Measurements from ENCODE around the gene LDHD.

Gene LDHD

DNA sequence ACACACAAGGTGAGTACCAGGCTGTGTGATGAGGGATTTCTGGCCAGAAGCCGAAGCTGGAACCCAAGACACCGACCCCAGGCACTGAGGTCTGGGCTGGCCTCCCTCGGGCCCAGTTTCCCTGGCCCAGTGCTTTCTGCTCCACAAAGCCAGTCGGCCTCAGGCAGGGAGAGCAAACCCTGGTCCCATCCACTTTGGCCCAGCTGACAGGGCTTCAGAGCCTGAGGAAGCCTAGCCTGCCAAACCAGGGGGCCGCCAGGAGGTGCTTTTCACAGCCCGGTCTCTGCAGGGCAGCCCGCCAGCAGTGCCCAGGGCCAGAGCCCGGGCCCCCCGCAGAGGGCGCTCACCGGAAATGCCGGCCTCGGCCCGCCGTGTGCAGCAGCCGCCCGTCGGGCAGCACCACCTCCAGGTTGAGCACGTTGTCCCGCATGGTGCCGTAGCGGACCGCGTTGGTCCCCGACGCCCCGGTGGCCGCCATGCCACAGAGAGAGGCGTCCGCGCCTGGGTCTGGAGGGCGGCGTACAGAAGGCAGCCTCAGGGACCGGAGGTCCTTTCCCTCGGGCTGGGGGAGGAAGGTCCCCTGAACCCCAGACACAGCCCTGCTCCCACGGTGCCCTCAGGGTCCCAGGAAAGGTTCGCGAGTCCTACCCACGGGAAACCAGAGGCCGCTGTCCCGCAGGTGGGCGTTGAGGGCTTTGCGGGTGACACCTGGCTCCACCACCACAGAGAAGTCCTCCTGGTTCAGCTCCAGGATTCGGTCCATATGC is 2.2 kb downstream of the LDHD start:
- DNase-seq: no peak

DNA sequence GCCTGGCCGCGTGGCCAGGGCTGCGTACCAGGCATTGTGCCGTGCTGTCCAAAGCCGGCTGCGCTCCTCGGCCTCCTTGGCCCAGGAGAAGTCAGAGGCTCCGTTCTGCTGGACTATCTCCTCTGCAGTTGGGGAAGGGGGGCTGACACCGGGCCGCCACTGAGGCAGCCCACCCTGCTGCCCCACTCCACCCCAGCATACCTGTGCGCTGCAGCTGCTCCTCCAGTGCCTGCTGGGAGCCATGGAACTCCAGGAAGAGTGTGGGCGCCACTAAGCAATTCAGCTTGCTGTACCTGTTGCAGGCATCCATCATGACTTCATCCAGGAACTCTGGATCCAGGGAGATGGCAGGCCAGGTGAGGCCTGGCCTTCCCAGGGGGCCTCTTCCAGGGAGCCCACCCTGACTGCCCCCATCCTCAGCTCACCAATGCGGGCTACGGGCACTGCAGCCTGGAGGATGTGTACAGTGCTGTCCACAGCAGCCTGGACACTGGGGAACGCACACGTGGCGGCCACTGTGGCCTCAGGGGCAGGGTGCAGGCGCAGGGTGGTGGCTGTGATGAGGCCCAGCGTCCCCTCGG is 2.9 kb downstream of the LDHD start:
- DNase-seq: no peak

DNA sequence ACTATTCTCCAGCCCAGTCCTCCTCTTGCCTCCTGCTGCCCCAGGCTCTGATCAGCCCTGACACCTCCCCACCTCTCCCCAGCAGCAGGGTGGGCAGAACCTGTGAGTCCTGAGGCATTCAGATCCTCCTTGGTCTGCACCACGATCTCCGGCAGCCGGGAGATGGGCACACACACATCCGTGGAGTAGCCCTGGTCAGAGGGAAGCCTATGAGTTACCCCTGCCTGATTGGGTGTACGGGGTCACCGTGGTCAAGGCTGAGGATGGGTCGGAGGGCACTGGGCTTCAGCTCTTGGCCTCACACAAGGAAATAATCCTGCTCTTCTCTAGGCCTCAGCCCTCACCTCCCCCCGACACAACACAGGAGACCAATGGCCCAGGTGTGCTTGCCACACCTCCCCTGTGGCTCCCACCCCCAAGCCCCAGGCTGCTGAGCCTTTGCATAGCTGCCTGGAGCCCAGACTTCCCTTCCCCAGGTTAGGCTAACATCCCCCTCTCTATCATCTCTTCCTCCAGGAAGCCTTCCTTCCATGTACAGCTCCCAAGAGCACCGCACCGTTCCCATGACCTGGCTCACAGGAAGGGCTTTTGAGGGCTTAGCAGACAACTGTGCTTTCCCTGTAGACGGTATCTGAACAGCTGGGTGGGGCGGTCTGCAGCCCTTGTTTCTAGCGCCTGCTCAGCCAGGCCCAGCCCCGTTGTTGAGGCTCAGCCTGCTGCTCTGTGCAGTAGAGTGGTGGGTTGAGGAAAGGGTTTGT is 3.7 kb downstream of the LDHD start:
- DNase-seq: no peak

DNA sequence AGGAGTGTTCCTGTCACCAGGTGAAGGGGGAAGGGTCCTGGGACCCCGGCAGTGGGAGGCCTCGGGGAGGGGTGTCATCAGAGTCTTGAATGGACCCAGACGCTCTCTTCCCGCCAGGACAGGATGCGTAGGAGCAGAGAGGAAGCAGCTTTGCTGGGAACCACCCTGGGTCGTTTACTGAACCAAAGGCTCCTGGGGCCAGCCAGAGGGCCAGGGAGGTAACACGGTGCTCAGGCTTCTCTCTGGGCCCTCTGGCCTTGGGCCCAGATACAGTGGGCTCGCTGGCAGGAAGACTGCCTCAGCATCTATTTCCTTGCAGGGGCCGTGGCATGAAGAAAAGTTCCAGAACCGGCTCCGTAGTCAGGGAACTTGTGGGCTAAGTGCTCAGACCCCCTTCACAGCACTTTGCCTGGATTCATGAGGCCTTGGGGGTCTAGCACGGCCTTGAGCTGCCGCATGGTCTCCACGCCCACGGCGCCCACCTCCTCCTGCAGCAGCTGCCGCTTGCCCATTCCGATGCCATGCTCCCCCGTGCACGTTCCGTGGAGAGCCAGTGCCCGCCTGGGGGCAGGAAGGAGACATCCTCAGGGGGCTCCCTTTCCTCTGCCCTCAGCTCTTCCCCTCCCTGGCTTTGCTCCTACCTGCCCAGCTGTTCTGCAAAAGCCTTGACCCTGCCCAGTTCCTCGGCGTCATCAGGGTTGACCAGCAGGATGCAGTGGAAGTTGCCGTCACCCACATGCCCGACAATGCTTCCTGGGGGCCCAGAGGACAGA is 4.4 kb downstream of the LDHD start:
- no peak for DNase-seq

DNA sequence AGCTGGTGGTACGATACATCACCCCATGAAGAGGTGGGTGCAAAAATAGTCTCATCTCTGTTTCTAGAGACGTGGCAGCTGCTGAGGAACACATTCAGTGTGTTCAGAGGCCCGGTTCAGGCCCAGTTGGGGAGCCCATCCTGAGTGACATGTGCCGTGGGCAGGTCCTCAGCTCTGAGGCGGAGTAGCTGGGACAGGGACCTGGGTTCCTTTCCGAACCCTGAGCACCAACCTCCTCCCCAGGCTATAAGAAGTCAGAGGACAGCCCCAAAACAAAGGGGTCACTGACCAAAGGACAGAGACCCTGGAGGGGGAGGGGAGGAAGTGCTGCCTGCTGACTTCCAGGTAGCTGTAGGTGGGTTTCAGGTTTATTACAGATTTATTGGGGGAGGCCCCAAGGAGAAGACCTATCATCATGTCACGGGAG is 5.1 kb downstream of the LDHD start:
- DNase-seq: no peak

DNA sequence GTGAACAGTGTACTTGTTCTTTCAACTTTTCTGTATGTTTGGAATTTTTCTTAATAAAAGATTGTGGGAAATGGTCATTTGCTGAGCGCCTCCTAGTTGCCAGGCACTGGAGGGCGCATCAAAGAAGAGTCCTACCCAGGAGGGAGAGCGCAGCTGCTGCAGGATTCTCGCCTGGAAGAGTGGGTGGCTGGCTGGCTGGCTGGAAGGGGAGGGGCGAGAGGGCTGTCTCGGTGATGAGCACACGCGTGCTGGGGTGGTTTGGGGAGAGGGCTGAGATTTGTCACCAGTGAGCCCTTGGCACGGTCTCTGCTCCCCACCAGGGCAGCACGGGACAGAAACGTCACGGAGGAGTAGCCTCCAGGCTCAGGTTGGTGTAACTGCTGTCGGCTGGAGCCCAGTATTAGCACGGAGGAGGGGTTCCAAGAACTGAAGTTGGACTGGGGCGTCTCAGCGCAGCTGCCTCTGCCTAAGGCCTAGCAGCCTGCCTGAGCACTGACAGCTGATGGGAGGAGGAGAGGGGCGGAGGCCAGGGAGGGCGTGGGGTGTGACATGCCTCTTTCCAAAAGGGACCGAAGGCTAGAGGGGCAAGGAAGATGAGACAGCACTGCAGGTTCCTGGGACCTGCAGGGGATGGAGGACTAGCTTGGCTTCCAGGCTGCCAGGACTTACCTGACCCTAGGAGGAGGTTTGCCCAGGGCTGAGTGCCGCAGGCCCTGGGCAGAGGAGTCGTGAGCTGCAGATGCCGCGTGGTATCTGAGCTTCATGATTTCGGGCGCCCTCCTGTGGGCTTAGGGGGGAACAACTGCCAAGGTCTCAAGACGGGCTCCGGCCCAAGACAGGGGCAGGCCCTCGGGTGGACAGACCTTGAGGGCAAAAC is 5.7 kb downstream of the LDHD start:
- peak; percentile 69 for DNase-seq

DNA sequence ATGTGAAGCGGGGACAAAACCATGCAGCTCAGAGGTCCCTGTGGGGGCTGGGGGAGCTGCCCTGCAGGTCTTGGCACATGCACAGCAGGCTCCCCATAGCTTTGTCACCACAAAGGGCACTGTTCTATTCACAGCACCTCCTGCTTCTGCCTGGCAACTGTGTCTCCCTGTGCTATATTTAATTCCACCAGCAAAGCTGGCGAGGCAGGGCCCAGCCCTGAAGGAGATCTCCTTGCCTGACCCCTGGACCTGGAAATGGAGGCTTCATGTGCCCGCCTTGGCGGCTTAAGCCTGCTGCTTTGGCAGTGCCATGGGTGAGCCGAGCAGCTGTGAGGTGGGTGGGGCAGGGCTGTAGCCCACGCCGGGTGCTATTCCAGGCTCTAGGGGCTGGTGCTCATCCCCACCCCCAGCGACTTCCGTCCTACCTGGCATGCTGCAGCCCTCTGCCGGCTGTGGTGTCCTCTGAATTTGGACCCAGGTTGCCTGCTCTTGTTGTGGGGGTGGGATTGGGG is 6.8 kb downstream of the LDHD start:
- no peak for DNase-seq

DNA sequence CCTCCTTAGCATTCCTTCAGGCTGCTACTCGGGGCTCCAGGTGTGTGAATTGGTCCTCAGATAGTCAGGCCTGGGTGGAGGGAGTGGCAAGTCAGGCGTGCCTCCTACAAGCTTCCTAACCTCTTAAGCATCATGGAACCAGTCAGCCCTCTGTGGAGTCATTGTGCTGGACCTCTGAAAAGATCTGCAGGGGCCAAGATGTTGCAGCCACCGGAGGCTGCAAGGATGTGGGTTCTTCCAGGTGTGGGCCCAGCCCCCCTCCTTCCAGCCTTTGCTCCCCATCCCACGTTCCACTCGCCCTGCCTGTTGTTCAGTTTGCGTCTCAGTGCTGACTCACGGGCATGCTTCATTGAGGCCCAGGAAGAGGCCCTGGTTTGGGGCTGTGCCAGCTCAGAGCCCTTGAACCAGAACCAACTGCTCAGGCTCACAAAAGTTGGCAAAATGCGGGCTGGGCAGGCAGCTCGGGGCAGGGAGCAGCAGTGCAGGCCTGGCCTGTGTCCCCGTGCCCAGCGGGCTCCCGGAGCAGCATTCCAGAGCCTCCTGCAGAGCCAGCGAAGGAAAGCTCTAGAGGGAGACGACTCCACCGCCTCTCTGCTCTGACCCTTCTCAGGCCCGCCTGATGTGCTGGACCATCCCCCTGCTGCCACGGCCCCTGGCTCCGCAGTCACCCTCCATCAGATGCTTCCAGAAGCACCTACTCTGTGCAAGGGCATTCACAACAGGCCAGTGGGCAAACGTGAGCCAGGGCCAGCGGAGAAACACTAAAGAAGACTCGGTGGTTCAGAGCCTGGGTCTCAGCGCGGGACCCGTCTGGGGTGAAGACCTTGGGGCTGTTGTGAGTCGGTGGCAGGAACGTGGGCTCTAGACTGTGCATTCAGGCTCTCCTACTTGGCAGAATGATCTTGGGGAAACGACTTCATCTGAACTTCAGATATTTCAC is 7.5 kb downstream of the LDHD start:
- no peak for DNase-seq

DNA sequence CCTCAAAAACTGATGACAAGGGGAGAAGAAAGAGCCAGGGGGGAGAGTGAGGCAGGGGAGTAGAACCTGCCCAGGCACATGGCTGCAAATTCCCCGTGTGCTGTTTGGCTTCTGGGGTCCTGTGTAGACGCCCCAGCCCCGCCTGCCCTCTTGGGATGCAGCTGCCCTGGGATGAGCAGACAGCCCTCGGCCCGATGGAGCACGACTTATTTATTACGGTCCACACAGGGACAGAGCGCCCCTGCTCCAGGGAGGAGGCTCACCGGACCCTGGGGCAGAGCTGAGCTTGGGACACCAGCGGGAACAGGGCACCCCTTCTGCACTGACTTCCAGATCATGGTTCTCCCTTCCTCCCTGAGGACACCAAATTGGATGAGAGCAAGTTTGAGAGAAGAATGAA is 9.1 kb downstream of the LDHD start:
- no peak for DNase-seq

DNA sequence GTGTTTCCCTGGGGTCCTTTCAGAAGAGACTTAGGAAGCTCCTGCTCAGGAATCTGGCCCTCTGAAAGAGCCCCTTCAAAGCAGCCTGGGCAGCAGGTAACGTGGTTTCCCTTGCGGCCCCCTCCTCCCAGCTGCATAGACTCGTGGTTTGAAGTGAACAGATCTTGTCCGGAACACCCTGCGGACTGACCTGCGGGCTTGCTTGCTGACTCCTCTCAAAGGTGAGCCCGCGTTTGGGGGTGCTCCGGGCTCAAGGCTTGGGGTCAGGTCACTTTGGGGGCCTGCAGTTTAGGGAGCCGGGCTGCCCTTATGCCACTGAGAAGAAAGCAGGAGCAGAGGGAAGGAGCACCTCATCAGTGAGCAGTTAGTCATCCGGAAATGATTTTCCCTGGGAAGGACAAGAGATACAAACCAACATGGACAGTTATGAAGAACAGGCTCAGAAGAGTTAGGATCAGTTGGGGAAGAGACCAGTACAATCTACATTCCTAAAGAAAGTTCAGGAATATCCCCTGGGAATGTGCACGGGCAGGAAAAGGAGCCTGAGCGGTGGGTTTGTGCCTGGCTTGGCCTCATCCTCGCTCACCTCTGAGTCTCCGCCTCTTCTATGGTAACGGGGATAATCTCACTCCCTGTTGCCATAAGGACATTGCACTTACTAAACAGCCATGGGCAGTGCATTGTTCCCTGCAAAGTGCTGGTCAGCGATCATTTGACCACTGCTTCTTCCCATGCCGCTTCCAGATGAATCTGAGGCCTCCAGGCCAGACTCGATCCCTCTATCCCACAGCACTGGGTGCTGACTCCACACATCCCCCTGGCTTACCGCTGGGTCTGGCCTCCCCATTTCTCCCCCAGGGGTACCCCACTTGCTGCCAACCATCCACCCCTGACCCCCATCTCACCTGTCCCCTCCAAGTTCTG is 10.0 kb downstream of the LDHD start:
- no peak for DNase-seq

DNA sequence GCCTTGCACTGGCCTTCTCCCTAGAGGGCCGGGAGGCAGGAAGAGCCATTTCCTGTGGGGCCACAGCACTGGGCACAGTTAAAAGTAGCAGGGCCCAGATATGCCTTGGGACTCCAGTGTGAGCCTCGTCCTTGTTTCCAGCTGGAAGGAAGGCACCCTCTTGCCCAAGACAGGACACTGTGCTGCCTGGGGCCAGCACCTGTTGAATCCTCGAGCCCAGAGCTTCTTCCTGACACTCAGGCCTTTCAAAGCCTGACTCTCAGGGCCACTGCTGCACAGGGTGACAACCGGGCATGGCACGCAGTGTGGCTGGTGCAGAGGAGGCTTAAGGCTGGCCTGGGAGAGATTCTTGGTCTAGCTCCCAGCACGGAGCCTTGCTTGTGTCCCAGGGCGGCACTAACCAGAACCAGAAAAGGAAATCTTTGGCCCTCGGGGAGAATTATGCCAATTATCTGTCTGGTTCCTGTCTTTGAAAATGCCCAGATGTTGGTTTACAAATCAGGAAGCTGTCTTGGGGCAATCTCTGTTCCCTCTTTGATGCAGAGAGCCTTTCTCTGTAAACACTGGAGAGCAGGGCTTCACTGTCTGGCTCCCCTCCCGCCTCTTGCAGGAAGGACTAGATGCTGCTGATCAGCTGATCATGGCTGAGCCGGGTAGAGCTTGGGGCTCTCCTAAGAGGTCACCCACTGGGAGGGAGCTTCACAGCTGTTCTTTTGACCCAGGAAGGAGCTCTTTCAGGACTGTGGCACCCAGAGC is 11.1 kb downstream of the LDHD start:
- DNase-seq: peak; percentile 11

DNA sequence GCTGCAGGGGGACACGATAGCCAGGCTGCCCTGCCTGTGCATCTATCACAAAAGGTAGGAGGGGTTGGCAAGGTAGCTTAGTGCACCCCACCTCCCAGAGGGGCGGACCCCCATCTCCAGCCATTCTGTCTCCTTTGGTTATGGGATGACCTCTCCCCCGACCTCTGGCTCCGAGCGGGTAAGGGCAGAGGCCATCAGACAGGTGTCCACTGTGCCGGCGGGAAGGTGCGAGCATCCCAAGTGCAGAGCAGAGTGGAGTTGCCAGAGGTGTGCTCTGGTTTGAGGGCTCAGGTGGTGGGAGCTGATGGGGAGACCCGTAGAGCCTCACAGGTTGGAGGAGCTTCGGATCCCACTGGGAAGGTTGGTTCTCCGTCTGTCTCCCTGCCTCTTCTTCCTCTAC is 11.7 kb downstream of the LDHD start:
- DNase-seq: no peak

DNA sequence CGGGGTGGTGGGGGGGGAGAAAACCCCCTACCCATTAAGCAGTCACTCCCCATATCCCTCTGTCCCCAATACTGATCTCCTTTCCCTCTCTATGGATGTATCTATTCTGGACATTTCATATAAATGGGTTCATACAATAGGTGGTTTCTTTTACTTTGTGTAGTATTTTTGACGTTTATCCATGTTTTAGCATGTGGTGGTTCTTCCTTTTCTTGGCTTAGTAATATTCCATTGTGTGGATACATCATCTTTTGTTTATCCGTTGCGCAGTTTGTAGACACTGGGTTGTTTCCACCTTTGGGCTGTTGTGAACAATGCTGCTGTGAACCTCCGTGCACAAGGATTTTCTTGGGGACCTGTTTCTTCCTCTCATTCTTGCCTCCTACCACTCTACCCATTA is 12.6 kb downstream of the LDHD start:
- no peak for DNase-seq

DNA sequence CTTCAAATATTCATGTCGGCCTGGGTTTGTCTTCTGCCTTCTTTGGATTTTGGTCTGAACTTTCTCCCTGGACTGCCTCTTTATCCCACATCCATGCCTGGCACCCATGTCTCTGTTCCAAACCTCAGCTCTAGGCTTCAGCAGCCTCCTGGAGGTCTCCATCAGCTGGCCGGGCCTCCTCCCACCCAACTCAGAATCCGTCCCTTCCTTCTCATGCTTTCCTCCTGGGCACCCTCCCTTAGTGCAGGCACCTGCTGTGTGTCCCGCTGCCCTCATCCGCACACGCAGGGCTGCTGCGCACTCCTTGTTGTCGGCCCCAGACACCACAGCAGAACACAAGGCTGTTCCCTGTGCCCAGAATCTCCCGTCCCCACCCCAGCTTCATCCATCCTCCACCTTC is 14.0 kb downstream of the LDHD start:
- no peak for DNase-seq

DNA sequence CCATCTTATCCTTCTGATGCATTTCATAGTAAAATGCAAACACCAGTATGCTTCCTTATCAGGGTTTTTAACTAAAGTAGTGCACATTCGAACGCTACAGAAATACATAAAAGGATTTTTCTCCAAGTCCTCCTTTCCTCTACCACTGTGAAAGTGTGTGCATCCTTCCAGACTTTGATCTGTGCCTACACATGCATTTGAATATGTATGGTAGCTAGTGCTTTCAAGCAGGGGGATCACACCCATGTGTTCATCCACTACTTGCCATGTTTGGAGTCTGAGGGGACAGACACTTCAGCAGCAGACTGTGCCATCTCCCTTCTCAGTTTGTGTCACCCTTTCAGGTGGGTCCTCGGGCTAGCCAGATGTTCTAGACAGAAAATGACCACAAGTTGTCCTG is 14.9 kb downstream of the LDHD start:
- DNase-seq: no peak

DNA sequence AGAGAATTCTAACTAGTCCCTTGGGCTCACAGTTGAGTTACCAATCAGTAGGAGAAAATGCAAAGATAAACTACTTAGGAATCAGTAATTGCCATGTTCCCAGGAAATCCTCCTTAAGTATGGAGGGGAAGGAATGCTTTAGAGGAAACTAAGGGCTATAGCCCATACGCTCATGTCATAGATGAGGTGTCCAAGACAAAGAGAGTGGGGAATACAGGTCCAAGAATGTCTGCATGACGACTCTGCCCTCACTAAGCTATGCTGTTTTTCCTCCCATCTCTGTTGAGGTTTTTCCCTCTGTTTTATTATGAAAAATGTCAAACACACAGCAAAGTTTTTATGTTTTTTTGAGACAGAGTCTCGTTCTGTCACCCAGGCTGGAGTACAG is 16.0 kb downstream of the LDHD start:
- DNase-seq: no peak

DNA sequence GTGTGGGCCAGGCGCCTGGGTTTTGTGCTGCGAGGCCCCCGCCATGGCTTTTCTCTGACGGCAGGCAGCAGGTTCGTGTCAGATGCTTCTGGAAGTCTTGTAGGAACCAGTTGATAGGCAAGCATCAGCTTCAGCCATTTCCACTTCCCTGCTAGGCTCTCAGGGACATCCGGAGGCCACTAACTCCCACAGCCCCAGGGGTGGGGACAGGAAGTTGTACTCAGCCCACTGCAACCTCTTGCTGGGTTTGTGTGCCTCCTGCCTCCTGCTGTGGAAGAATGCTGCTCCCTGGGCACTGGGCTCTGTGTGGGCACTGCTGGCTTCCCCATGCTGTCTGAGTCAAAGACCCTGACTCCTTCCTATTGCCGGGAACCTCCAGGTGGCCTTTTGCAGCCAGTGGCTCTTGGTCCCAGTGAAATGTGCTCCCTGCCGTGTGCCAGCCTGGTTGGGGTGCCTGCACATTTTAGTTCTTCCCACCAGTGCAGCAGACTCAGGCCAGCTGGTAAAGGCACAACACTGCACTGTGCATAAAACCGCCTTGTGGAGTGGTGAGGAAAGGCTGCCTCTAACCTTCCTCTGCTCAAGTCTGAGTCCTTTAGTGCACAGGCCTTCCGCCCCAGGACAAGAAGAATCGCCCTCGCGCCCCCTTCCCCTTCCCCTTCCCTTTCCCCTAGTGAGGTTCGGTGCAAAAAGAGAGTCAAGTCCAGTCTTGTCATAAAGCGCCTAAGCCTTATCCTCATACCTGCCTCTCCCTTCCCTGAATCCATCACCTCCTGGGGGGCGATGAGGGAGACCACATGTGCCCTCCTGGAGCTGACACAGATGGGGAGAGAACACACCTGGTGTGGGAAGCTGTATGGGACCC is 16.6 kb downstream of the LDHD start:
- no peak for DNase-seq

DNA sequence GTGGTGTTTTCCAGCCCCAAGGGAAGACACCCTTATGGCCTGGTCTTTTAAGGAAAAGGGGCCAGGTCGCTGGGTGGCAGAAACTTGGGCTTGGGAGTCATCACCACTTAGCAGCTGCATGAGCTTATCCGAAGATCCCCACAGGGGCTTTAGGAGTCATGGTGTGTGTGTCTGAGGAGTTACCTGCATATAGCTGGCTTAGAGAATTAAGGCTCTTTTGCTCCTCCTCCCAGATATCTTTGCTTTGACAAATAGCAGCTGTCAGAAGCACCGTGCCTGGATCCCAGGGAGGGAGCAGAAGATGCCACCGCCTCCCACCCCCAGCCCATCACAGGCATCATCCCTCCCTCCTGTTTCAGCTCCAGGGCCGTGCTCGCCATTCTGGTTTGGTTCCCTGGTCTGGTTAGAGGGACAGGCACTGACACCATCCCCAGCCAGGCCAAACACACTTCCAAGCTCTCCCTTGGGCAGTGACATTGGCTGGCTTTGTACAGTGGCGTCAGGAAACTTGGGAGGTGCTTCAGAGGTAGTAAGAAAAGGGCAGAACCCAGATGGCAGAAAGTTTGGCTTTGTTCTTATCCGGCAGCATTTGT is 17.4 kb downstream of the LDHD start:
- DNase-seq: no peak
